NCI-H1417 (cell line): ENCODE data around the gene TIMP2.
"Not testable (repeated sequence)": the region's sequence is repeated elsewhere in the genome, so short reads cannot be mapped to it uniquely, and the experiment has no call there.

ENCODE experiments used
- DNase-seq, 3 experiments: peaks; one replicate each; lab custom pipeline; 2025; lab: John Stamatoyannopoulos, UW

Gene TIMP2

DNA sequence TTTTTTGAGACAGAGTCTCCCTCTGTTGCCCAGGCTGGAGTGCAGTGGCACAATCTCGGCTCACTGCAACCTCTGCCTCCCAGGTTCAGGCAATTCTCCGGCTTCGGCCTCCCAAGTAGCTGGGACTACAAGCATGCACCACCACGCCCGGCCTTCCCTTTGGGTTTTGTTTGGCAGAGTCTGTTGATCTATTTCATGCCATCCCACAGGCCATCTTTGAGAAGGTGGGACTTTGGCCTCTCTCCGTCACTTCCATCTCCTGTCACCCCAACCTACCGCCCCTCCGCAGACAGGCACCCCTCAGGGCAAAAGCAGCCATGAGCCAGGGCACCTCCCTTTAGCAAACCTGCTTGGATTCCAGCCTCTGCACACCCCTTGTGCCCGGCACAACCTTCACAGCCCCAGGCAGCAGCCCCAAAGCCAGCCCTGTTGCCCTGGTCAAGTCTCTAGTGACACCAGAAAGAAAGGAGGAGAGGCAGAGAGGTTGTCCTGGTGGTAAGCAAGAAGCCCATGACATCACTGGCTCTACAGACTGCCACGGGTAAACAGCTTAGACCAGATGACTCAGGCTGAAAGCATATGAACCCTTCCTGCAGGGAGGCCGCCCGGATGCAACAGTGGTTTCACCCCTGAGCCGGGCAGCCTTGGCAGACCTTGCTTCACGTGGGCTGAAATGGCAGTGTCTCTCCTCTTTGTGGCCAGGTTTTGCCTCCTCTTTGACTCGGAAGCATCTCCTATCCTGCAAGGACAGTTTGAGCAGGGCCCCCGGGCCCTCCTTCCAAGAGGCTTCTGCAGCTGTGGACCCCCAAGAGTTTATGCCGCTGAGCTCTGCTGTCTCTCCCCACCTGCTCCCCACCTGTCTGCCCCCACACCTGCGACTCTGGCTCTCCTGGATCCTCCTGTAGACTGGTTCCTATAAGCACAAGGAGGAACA lies 8.1 kb upstream of the TIMP2 start:
- peak in 1 of 3 experiments; percentile 36 for DNase-seq

DNA sequence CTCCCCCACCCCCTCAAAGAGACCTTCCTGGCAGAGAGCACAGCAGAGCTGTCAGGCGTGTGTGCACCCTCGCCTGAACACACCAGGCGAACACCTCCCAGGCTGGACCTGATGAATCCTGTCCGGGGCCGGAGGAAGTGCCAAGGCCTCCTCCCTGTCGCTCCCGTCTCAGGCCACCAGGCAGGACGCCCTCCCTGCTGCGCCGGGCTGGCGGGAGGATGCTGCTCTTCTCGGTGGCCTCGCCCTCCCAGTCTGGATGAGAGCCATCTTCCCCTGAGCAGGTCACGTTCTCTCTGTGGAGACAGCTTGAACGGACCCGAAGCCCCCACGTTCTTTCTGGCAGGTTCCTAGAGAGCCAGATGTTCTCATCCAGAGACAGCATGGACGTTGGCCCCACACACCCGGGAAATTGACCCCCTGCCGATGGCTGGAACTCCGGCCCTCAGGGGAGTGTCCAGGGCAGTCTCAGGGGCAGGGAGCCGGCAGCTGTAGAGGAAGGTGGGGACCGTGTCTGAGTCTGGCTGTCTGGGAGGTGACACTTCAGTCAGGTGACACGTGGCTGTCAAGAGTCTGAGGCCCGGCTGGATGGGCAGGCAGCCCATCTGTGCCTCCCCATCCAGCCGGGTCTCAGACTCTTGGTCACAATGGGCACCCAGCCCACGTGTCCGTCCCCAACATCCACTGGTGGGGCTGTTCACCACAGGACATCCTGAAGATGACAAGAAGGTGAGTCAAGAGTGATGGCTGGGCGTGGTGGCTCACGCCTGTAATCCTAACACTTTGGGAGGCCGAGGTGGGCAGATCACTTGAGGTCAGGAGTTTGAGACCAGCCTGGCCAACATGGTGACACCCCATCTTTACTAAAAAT lies 5.0 kb upstream of the TIMP2 start:
- DNase-seq: no peak

DNA sequence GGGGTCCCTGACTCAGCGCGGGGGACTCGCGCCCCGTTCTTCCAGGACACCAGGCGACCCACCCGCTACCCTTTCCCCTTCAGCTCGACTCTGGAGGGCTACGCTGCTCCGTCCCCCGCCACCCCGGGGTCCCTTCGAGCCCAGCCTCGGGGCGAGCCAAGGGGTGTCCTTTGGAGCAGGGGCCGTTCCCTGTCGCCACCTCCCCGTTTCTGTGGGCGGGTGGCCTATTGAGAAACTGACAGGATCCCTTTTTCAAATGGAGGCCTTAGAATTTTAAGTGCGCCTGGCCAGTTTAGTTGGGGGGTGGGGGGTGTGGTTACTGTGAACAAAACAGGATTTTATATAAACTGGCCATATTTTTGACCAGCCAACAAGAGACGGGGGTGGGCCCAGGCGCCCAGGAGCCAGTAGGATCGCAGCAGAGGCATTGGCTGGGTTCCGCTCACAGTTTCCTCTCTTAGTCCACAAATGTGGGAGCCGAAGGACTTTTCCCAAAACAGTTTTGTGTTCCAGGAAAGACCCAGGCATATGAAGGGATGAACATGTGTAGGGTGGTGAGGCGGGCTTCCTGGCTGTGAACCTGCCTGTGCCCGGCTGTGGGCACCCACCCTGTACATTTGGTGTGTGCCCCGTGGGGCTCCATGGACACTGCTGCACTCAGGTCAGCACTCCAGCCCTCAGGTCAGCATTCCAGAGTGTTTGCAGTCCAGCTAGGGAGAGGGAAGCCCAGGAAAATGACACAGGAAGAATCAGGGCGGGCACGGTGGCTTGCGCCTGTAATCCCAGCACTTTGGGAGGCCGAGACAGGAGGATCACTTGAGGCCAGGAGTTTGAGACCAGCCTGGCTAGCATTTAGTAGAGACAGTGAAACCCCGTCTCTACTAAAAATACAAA lies 722 bp upstream of the TIMP2 start:
- peak in 1 of 3 experiments; percentile 69 for DNase-seq

DNA sequence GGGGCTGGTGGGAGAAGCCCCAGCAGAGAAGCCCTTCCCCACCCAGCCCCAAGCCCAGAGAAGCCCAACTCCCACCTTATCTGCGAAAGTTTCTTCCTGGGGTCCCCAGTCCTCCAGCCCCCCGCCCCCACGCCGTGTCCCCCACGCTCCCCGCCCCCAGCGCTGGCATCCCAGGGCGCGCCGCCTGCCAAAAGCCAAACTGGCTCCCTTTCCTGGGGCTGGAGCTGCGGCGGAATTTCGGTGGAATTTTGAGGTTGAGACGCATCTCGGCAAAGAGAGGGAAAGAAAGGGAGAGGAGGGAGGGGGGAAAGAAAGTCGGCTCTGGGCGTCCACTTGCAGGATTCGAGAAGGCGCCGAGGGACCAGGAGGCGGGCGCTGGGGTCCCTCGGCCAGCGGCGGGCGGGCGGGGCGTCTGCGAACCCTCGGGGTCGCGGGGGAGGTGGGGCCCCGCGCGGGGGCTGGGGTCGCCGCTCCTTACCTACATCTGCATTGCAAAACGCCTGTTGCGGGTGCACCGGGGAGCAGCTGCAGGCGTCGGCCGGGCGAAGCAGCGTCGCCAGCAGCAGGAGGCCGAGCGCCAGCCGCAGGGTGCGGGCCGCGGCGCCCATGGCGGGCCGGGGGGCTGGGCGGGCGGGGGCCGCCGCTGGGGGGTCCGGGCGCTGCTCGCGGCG lies 571 bp downstream of the TIMP2 start:
- DNase-seq: peak in 2 of 3 experiments; percentile 31 to 49

DNA sequence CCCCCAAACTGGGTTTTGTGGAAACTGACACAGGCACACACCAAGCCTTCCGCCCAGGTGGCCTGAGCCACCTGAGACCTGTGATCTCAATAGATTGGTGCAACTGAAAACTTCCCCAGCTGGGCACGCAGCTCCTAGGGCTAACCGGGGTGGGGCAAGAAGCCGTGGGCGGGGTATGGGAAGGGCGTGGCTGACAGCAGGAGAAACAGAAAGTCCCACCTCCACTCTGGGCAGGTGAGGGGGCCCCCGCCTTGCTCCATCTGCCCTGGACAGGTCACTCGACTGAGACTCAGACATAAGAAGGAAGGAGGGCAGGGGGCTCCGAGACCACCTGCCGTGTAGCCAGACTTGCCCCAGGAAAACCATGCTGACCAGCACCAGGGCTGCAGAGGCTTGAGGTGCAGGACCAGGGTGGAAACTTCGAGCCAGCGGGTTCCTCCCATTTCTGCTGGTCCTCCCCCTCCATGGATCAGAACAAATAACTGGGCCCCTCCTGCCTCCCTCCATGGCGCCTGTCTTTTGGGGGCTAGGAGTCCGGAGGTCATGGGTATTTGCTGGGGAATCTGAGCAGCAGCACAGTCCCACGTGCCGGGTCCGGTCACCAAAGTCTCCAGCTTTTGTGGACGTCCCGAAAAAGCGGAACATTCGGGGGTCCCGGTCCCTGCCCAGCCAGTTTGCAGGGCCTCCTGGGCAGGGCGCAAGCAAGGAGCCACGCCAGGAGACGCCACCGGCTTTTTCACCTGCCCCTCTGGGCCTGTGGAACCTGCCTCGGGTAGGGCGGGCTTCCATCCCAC lies 1.3 kb downstream of the TIMP2 start:
- peak; percentile 25 to 65 (median 34) for DNase-seq

DNA sequence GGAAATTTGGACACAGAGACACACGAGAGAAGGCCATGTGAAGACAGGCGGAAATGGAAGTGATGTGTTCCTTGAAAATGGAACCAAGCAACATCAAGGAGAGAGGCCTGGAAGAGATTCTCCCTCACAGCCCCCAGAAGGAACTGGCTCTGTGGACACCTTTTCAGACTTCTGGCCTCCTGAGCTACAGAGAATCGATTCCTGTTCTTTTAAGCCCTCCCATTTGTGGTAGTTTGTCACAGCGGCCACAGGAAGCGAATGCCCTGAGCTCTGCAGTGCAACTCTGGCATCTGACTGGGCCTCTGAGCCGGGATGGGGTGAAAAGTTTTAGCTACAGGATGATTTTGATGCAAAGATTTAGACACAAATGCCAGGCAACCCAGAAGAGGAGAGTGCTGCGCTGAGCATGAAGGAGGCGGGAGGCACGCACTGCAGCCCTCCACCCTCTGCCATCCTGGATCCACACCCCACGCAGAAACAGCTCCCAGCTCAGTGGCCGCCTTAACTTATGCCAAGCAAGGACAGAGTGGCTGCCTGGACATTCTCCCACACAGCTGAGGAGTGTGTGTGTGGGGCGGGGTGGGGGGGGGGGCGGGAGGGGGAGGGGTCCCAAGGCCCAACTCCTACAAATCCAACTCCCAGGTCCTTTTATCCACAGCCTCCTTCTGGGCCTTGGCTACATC lies 2.2 kb downstream of the TIMP2 start:
- DNase-seq: no peak

DNA sequence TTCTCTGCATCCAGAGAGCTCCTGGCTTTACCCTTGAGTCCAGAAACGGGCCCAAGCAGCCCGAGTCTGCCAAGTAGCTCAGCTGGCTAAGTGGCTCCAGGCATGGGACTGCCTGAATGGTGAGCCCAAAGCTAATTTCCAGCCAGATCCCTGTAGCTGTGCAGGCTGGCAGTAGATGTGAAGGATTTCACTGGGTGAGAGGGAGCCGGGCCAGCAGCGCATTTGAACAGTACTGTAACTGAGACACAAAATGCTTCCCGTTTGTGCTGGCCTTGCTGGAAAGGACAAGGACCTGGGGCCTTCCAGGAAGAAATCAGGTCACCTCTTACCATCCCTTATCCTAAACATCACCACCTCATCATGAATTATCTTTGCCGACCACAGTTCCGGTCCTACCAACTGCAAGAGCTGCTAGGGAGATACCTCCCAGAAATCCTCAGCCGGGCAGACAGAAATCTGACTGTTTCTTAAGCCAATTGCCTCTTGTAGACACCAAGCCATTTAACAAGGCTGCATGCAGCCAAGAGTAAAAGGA lies 3.7 kb downstream of the TIMP2 start:
- no peak for DNase-seq

DNA sequence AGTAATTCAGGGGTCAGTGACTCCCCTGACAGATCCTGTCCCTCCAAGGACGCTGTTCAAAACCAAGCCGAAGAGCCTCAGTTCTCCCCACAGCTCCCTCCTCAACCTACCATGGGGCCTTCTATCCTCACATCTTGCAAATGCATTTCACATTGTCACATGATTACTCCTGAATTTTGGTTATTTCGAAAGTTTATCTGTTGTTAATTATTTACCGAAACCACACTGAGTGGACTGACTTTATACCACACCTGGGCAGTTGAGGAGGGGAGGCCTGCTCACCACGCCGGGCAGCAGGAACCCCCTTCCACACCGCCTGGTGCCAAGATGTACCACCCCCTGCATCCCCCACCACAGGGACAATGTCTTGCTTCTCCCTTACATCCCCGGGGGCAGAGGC lies 4.7 kb downstream of the TIMP2 start:
- DNase-seq: no peak

DNA sequence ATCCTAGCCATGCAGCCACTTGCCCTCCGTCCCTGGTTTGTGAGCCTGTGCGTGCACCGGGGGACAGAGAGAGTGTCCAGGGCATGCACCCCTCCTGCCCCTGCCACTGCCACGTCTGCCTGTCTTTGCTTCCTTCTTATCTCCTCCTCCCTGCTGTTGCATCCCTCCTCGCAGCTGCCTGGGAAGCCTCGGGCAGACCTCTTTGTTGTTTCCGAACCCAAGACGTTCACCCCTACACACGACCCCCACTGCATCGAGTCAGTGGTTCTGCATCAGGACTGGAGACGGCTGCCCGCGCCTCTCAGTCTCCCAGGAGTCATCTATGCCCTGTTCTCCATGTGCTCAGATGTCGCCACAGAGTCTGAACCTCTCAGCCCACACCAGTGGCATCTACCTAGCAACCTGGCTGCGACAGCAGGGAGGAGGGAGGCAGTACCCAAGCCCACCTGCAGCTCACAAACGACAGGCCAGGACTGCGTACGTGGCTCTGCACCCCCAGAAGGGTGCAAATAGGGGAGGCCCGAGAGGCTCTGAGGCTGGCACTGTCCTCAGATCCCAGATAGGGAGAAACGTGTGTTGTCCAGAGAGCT lies 5.2 kb downstream of the TIMP2 start:
- DNase-seq: no peak

DNA sequence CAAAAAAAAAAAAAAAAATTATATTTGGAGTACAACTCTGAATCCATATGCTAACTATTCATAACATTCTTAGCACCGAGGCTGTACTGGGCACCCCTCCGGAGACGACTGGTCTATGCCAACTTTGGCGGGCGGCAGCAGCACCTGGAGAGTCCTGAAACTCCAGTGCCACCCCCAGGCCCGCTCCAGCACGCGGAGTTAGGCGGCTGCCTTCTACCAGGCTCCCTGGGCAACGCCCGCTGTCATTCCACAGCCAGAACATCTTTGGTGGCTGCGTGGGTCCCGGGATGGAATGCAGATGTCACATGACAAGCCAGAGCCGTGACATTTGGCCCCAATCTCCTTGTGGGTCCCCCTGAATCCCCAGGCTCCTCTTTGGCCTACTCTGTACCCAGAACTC lies 6.2 kb downstream of the TIMP2 start:
- no peak for DNase-seq

DNA sequence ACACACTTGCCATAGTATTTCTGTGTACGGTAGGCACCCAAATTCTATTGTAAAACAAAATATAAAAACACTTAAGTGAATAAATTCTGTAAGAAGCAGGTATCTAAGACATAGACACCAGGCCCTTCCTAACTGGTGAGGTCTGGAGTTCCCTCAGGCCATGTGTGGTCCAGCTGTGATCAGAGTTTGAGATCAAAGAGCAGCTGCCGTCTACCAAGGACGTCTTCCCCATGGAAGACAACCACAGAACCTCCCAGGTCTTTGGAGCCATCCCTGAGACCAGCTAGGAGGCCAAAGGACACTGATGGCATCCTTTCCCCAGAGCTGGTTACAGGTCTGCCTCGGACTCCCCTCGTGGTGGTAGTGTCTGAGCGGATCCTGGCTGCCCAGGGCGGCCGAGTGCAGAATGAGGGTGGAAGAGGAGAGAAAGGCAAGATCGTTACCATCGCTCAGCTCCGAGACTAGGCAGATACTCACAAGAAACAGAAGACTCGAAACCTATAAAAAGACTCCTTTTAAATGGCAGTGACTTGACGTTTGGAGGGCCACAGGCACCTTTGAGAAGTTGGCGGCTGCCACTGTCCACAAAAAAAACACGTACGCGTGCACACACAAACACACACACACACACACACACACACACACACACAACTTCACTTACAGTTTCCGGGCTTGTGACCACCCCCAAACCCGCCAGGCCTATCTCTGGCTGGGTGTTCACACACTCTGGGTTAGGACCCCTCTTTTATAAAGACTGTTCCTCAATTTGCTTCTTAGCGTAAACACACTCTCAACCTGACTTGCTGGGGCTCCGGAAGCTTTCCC lies 7.5 kb downstream of the TIMP2 start:
- no peak for DNase-seq

DNA sequence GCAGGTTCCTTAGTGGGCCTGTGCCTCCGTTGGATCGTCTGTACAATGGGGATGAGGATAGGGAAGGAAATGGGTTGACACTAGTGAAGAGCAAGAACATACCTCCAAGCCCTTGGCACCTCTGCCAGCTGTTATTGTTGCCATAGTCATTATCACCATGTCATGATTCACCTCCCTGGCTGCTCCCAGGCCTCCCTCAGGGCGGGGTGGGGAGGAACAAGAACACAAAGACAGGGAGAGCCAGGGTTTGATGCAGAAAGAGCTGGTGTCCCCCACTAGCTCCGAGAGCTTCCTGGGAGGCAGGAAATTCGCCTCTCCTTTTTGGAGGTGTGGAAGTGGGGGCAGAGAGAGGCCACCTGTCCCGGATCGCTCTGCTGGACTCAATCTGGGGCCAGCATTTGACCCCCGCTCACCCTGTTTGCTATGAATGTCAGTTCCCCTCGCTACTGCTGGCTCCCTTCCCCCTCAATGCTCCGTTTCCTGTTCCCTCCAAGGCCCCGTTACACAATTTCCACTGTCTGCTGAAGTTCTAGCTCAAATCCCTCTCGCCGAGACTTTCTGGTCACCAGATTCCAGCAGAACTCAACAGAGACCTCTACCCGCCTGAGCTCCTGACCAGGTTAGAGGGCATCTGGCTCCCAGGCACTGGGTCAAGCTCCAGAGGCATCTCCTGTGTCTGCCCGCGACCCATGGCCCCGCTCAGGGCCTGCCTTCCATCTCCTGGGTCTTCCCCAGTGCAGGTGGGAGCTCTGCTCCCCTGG lies 9.1 kb downstream of the TIMP2 start:
- DNase-seq: no peak

DNA sequence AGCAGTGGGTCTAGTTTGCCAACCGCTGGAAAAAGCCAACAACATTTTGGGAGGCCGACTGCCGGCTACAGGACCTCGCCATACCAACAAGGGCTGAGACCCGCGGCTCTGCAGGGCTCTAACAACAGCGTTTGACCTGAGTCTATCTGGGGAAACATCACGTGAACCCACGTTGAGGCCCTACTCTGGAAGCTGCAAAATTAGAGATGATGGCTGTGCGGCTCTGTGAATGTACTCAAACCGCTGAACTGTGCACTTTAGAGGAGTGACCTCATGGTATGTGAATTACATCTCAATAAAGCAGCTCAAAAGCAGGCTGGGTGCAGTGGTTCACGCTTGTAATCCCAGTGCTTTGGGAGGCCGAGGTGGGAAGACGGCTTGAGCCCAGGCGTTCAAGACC lies 12.1 kb downstream of the TIMP2 start:
- no peak for DNase-seq

DNA sequence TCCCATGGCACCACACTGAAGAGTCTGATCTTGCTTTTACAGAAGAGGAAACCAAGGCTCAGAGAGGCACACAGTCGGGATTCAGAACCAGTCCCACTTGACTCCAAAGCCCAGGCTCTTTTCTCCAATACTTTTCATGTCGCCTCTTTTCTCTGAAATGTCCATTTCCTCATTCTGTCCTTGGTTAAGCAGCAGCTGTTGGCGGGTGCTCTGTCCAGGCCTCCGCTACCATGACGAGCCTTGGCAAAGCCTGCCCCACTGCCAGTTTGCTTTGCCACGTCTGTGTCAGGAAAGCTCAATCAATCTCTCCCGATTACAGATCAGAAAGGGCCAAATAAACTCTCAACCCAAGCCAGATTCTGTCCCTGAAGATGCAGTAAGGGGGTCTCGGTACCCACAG lies 13.1 kb downstream of the TIMP2 start:
- no peak for DNase-seq

DNA sequence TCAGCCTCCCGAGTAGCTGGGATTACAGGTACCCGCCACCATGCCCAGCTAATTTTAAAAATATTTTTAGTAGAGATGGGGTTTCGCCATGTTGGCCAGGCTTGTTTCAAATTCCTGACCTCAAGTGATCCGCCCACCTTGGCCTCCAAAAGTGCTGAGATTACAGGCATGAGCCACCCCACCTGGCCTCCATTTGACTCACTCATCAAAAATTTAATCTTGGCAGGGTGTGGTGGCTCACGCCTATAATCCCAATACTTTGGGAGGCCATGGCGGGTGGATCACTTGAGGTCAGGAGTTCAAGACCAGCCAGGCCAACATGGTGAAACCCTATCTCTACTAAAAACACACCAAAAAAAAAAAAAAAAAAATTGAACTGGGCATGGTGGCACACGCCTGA lies 13.6 kb downstream of the TIMP2 start:
- DNase-seq: not testable (repeated sequence)

DNA sequence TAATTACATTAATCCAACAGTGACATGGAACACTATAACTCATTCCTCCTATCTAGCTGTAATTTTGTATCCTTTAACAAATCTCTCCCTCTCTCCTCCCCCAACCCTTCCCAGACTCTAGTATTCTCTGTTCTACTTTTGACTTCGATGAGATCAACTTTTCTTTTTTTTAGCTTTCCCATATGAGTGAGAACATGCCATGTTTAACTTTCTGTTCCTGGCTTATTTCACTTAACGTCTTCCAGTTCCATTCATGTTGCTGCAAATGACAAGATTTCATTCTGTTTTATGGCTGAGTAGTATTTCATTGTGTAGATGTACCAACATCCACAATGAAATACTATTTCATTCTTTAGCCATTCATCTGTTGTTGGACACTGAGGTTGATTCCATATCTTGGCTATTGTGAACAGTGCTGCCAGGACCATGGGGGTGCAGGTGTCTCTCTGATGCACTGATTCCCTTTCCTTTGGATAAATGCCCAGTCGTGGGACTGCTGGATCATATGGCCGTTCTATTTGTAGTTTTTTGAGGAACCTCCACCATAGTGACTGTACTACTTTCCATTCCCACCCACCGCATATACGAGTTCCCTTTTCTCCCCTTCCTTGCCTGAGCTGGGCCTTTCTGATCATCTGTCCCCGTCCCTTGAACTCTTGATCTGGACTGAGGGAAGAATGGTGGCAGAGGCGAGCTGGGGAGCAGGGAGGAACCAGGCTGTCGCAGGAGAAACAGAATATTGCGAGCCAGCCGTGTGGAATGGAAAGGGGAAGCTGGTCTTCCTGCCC lies 14.5 kb downstream of the TIMP2 start:
- no peak for DNase-seq

DNA sequence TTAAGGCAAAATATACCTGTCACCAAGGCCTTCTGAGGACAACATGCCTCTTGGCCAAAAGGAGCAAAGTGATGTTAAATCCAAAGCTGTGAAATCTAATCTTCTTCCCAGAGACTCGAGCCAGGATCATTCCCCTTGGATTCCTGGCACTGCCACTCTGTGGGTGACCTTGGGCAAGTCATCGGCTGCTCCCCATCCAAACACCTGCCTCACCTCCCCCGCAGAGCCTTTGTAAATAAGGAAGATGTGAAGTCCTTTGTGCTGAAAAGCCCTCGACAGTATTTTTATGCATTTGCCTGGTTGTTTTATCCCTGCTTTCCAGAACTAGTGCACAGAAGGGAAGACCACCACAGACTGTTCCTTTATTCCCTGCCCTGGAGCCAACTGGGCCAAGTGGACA lies 16.8 kb downstream of the TIMP2 start:
- DNase-seq: peak in 1 of 3 experiments; percentile 10
